Body of pancreas (tissue), 4 donors: ENCODE results near the gene GARIN5B. TPM values are rescaled to one million over a fixed set of nuclear protein-coding genes. Genes with fewer than 3 reads are reported as not detected.

Experiments used
- ATAC-seq: fragments of 150-250 bp; one replicate; pipeline ENCODE4 v1.9.1; 2016
- DNase-seq, 4 donors: peaks; one replicate each; pipeline ENCODE4 v3.0.0-alpha.2; 2019
- H3K27ac ChIP-seq, 4 donors: fragments of 200-600 bp; sonication (generic); 1 replicate in 3 of 4; 2 replicates in 1 of 4; pipeline versions ENCODE4 v1.5.1 to v1.6.1; 2016 to 2019; ENCODE audit warnings: mild to moderate bottlenecking in 1 of 4, mixed read lengths in 1 of 4, moderate library complexity in 1 of 4
- H3K27me3 ChIP-seq, 2 donors: fragments of 200-600 bp; sonication (generic); one replicate each; pipeline ENCODE4 v1.6.0; 2016; ENCODE audit warnings: mild to moderate bottlenecking in 1 of 2
- H3K36me3 ChIP-seq, 2 donors: fragments of 200-600 bp; sonication (generic); replicated peaks in 1 of 2; 2 replicates each; pipeline ENCODE4 v1.5.1; 2016; ENCODE audit warnings: low read depth in 2 of 2; ENCODE audit not compliant: insufficient read depth in 1 of 2
- H3K4me1 ChIP-seq: fragments of 200-600 bp; sonication (generic); one replicate; pipeline ENCODE4 v1.6.0; 2016
- H3K4me3 ChIP-seq, 2 donors: fragments of 200-600 bp; sonication (generic); 1 replicate in 1 of 2; 2 replicates in 1 of 2; pipeline ENCODE4 v1.5.1; 2016 to 2019
- H3K9me3 ChIP-seq, 3 donors: fragments of 200-600 bp; sonication (generic); 1 replicate in 2 of 3; 2 replicates in 1 of 3; pipeline ENCODE4 v1.5.1; 2016
- POLR2A ChIP-seq, 3 donors: fragments of 450-650 bp; IDR thresholded peaks; one replicate each; pipeline ENCODE4 v1.6.1; 2016; ENCODE audit warnings: antibody characterized with exemption in 3 of 3, mild to moderate bottlenecking in 2 of 3
- WGBS, 2 donors: methylation state at CpG; one replicate each; pipeline ENCODE4 v1.1.5; 2017; 5-methylcytosine and 5-hydroxymethylcytosine counted together
- intact Hi-C: fragments of 100-400 bp; cut with DNase I; formaldehyde crosslinking; loops from one replicate; pipeline ENCODE4 v1.15.1; 2023
- total RNA-seq, 2 donors: library from RNA; depleted of rRNA; stranded (reverse); fragments of >200 nt; gene quantifications; one replicate each; pipeline ENCODE4 v1.1.0, GENCODE V29; 2016
- TF ChIP-seq, protein P1 (sequence below), 7 experiments: fragments of 450-650 bp in 4 of 7; fragments of 200-600 bp in 3 of 7; sonication (generic) in 3 of 7; IDR thresholded peaks; one replicate each; pipeline ENCODE4 v1.5.1; 2016 to 2019; ENCODE audit warnings: antibody characterized with exemption in 7 of 7

GARIN5B gene
- total RNA-seq, 2 donors from 2014 or later, result not detected

DNA sequence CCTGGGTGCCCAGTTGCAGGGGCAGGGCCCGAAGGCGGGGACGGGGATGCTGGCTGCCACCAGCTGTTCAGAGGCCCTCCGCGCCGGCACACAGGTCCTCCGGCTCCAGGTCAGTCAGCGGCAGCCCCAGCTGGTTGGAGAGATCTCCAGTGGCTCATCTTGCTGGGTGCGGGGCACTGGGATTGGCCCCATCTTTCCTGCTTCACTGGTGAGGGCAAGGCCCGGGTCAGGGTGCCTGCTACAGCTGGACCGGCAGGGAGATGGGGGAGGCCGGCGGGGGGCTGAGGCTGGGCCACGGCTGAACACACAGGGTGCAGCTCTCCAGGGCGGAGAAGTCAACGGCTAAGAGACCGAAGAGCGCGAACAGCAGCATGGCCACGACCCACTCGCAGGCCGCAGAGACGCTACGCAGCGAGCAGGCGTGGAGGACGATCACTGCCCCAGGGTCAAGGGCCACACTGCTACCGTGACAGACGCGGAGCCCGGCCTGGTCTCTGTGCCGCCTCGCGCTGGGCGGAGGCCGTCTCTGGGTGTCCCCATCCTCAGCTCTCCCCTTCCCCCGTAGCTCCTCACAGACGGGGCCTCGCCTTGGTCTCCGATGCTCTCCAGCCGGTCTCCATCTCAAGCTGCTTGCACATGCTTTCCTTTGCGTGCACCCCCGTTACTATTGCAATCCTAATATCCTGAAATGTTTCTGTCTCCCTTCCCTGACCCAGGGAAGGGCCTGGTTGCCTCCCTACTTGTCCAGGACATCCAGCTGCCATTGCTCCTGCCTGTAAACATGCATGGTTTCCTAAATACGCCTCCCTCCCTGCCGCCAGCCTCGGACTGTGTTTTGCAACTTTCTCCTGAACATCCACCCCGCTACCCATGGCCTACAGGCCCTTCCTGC lies 50.2 kb downstream of the GARIN5B start:
- Histone ChIP-seq H3K4me1 (no peaks in the 10 kb centered on the region), H3K9me3 (no peaks in the 10 kb centered on the region), H3K4me3 (no peak overlapping the region), H3K36me3 (no peaks in the 10 kb centered on the region), H3K27ac (no peak overlapping the region), H3K27me3 (no peaks in the 10 kb centered on the region)
- no peak for DNase-seq
- no peak for TF ChIP-seq POLR2A (IDR thresholded peaks at IDR 0.05)
- TF ChIP-seq, protein P1, sequence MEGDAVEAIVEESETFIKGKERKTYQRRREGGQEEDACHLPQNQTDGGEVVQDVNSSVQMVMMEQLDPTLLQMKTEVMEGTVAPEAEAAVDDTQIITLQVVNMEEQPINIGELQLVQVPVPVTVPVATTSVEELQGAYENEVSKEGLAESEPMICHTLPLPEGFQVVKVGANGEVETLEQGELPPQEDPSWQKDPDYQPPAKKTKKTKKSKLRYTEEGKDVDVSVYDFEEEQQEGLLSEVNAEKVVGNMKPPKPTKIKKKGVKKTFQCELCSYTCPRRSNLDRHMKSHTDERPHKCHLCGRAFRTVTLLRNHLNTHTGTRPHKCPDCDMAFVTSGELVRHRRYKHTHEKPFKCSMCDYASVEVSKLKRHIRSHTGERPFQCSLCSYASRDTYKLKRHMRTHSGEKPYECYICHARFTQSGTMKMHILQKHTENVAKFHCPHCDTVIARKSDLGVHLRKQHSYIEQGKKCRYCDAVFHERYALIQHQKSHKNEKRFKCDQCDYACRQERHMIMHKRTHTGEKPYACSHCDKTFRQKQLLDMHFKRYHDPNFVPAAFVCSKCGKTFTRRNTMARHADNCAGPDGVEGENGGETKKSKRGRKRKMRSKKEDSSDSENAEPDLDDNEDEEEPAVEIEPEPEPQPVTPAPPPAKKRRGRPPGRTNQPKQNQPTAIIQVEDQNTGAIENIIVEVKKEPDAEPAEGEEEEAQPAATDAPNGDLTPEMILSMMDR (IDR thresholded peaks at IDR 0.05), result no peak
- 84 to 87% methylated on average over 27 to 43 of the region's 47 CpGs for WGBS, 2 donors
- ATAC-seq, result no peak
- intact Hi-C loops, result no loop called here

GRCh38 chr19:55311797-55312196 lies 51.3 kb downstream of the GARIN5B start:
- WGBS, 2 donors, result 71 to 92% methylated on average over 2 to 17 of the region's 18 CpGs
- ATAC-seq (no peak), DNase-seq (no peak)
- intact Hi-C loops, result no loop called here
- Histone ChIP-seq H3K9me3 (no peaks in the 10 kb centered on the region), H3K36me3 (no peaks in the 10 kb centered on the region), H3K4me1 (no peaks in the 10 kb centered on the region), H3K4me3 (no peak overlapping the region), H3K27me3 (no peaks in the 10 kb centered on the region), H3K27ac (no peak overlapping the region)
- TF ChIP-seq, protein P1 (IDR thresholded peaks at IDR 0.05), result no peak
- TF ChIP-seq POLR2A (IDR thresholded peaks at IDR 0.05), result no peak

DNA sequence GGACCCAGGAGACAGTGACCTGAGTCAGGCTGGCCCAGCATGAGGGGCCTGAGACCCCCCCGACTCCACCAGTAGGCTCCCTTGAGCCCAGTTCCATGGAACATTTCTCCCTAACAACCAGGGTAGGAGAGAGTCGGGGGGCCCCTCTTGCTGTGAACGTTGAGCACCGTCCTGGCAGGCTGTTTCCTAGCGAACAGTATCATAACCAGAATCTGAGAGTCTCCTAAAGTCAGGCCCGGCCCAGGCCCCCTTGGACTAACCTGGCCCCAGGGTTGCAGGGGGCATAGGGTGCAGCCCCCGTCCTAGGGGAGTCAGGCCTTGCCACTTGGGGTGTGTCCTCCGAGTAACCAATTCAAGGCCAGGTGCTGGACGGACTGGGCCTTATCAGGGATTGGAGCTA lies 51.7 kb downstream of the GARIN5B start:
- 60 to 80% methylated on average over 4 to 9 of the region's 9 CpGs for WGBS, 2 donors
- no peak overlapping the region for H3K27ac ChIP-seq
- ATAC-seq (no peak), DNase-seq (no peak)
- TF ChIP-seq, protein P1 (IDR thresholded peaks at IDR 0.05), result no peak
- TF ChIP-seq POLR2A (IDR thresholded peaks at IDR 0.05), result no peak
- no peak overlapping the region for H3K4me3 ChIP-seq
- no peaks in the 10 kb centered on the region for H3K4me1 ChIP-seq
- H3K9me3 ChIP-seq, result no peaks in the 10 kb centered on the region
- no peaks in the 10 kb centered on the region for H3K36me3 ChIP-seq
- intact Hi-C loops, result no loop called here
- H3K27me3 ChIP-seq, result no peaks in the 10 kb centered on the region

DNA sequence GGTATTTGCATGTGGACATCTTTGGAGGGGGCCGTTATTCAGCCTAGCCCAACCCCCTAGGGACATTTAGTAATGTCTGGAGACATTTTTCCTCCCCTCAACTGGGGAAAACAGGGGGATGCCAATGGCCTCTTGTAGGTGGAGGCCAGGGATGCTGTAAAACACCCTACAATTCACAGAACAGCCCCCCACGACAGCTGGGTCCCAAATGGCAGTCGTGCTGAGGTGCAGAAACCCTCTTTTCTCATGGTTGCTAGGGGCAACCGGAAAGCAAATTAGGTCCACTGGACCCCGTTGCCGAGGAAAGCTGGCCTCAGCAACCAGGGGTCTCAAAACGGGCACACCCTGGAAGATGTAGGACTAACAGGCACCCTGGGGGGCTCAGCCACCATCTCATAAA lies 52.6 kb downstream of the GARIN5B start:
- H3K36me3 ChIP-seq, result no peaks in the 10 kb centered on the region
- no peaks in the 10 kb centered on the region for H3K9me3 ChIP-seq
- no peaks in the 10 kb centered on the region for H3K4me1 ChIP-seq
- TF ChIP-seq, protein P1 (IDR thresholded peaks at IDR 0.05), result no peak
- no peak for TF ChIP-seq POLR2A (IDR thresholded peaks at IDR 0.05)
- 64 to 69% methylated on average over 7 of the region's 7 CpGs for WGBS, 2 donors
- DNase-seq (no peak), ATAC-seq (no peak)
- intact Hi-C loops, result no loop called here
- no peak overlapping the region for H3K4me3 ChIP-seq
- H3K27me3 ChIP-seq, result no peaks in the 10 kb centered on the region
- H3K27ac ChIP-seq, result no peak overlapping the region

GRCh38 chr19:55309448-55309847 lies 53.6 kb downstream of the GARIN5B start:
- intact Hi-C loops, result loop anchor here (10.0 kb wide), 1 partner anchor 75 kb away; the partner anchor contains the start of genes RPL28 and TMEM238
- no peak for DNase-seq
- 87 to 94% methylated on average over 2 to 5 of the region's 5 CpGs for WGBS, 2 donors
- no peak overlapping the region for H3K4me3 ChIP-seq
- TF ChIP-seq, protein P1 (IDR thresholded peaks at IDR 0.05), result no peak
- no peak for TF ChIP-seq POLR2A (IDR thresholded peaks at IDR 0.05)
- H3K27ac ChIP-seq, result no peak overlapping the region
- no peaks in the 10 kb centered on the region for H3K9me3 ChIP-seq
- H3K4me1 ChIP-seq, result no peaks in the 10 kb centered on the region
- no peaks in the 10 kb centered on the region for H3K27me3 ChIP-seq
- no peak for ATAC-seq
- no peaks in the 10 kb centered on the region for H3K36me3 ChIP-seq
